Fibroblast of skin of left quadriceps (primary cell): Measurements from ENCODE around the gene FOS.

Experiments
- DNase-seq, 2 experiments: peaks; one replicate each; pipeline ENCODE4 v3.0.0-alpha.2; 2013; ENCODE audit warnings: low read depth in 2 of 2

FOS gene

DNA sequence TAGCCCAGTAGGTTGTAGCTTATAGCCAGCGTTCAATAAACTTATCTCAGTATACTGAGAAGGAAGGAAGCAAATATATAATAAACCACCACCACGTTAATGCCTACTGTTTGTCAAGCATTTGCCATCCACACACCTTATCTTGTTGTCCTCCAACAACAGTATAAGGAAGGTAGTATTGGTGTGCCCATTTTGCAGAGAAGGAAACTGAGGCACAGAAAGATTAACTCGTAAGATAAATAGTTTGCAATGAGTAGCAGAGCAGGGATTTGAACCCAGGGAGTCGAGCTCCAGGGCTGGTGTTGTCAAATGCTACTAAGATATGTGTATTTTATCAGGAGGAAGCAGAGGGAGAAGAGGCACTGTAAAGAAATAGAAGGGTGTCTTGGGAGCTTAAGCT, 27.8 kb upstream of the FOS start:
- DNase-seq: no peak

DNA sequence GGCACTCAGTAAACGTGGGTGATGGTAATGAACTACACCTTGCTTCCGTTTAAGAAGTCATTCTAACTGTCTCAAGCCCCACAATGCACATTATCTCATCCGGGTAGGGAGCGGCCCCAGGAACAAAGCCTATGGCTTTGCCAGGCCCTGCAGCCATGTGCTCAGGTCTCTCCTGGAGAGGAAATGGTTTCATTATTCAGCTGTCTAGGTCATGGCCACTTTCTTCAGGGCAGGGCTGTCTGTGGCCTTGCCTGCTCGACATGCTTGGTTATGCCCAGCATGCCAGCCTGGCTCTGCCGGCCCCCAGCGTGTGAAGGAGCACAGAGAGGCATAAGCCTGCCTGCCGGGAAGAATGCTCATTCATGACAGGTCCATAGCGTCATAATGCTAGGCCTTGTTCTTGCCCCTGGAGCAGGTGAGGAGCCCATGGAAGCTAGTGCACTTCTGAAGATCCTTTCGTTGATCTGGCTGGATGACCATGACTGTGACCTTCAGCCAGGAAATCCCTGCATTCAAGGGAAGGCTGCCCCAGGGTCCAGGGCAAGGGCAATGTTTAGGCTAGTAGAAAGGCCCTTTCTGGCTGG, 26.3 kb upstream of the FOS start:
- no peak for DNase-seq

DNA sequence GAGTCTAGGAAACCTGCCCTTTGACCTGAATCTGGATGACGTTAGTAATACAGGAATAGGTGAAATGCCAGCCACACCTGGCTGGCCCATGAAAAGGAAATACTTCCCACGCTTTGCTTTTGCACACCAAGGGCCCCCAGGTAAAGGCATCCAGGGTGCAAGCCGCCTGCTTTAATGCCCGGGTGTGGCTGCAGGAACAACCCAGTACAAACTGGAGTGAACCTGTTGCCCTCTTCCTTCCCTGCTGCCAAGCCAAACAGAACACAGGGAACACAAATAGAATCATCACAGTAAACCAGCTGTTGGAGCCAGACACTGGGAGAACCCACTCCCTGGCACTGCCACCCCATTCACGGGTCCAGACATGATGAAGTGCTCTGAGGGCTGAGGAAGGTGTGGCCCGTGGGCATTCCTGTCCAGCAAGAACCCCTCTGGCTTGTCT, 24.2 kb upstream of the FOS start:
- DNase-seq: no peak

DNA sequence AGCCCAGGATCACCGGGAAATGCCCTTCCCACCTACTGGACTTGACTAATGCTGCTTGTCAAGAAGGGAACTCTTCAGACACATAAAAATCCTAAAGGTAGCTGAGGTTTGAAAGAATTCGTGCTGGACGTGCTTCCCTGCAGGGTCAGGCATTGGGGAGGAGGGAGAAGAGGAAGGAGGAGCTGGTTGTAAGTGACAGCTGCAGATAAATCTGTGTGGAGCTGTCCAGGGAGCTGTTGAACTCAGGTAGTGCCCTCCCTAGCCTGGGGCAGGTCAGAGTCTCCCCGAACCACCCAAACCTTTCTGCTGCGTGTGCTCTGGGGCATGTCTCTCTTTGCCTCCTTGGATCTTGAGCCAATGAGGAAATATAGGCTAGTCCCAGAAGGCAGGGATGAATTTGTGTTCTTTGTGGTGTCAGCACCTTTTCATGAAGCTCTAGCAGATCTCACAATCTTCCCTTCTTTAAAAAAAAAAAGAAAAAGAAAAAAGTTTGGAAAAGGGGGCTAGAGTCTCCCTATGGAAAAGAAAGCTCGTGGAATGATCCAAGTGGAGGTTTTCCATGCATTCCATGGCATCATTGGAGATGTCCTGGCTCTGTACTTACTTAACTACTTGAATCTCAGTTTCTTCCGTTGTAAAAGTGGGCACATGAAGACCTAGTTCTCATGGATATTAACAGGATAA, 23.6 kb upstream of the FOS start:
- no peak for DNase-seq

DNA sequence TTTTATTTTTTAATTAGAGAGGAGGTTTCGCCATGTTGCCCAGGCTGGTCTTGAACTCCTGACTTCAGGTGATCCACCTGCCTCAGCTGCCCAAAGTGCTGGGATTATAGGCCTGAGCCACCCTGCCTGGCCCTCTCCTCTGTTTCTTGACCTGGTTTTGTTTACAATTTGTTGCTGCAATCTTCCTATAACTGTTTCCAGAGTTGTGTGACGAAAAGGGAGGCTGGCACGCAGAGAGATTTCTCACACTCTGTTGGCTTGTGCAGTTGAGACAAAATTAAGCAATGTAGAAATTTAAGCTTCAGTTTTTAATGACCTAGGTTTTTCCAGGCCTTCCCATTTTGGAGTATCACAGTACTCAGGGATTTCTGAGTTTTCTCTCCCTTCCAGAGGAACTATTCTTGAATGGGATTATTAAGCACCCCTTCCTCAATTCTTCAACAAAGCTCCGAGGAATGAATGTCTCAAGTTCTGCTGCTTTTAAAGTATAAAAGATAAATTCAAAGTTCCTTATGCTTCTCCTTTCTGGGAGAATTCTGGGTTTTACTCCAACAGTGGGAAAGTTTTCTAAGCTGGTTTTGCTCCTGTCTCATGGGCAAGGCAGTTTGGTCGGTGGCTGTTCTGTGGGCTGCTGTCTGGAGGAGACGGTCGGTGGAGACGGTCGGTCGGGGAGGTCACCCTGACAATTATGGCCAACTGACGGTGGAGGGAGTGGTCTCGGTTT, 20.4 kb upstream of the FOS start:
- peak in 1 of 2 experiments; percentile 56 for DNase-seq

DNA sequence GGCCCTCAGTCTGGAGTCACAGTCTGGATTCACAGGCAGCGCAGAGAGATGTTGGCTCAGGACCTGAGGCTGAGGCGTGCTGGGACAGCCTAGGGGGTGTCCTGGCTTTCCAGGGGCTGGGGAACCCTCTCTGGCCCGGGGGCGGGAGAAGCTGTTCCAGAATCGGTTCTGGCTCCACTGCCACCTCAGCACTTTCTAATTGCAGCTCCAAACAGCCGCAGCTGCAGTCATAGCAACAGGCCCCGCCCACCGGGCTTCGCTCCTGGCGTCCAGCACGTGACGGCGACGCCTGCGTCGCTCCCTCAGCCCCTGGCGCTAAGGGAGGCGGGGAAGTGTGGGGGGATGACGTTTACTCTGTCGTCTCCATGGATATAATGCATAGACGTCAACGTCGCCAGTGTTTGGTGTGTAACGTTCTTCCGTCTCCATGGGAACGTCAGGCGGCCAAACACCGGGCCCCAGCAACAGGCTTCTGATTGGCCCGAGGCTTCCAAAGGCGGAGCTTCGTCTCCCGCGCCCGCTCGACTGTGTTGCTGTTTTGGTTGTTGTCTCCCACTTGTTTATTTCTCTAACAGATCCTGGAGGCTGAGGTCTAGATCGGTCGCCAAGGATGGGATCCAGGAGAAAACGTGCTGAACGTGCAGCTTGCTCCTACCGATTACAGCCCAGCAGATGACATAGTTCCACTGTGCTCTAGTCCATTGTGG, 19.7 kb upstream of the FOS start:
- DNase-seq: peak; percentile 99

DNA sequence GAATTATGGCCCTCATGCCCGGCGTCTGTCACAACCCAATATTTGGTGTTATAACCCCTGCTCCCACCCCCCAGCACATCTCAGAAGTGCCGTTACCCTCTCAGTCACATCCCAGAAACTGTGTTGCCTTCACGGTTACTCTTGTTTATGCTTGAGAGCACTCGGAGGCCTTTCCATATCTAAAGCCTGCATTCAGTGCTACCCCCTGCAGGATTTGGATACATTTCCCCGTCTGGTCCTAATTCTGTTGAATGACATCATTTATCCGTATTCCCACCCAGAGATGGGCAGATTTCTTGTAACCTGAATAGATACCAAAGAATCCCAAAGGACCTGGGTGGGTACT, 19.1 kb upstream of the FOS start:
- peak; percentile 46 to 52 for DNase-seq

DNA sequence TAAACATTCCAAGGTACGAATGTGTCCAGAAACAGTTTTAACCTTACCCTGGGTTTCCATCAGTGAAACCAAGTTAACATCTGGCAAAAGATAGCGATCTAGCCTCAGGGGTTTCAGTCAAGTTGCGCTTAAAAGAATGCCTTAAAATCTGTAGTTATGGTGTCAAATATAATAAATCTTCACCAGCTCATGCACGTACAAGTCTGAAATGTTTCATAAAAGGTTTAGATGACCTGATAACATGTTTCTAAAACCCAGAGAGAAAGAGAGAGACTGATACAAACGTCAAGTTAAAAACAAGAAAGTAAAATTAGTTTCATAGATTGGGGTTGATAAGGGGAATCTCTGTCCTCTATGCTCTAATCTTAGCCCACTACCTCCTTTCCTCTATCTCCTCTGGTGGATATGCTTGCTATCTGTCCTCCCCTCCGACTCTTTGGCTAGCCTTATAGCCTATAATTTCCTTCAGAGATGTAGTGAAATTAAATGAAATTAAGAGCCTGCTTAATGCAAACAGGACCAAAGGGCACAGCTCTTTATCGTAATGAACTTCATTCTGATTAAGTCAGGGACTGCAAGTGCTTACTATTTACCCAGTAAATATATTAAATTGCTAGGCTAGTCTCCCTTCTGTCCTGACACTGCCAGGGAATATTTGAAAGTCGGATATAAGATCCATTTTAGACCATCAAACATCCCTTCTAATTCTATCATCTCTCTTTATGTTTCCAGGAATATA, 18.4 kb upstream of the FOS start:
- no peak for DNase-seq

DNA sequence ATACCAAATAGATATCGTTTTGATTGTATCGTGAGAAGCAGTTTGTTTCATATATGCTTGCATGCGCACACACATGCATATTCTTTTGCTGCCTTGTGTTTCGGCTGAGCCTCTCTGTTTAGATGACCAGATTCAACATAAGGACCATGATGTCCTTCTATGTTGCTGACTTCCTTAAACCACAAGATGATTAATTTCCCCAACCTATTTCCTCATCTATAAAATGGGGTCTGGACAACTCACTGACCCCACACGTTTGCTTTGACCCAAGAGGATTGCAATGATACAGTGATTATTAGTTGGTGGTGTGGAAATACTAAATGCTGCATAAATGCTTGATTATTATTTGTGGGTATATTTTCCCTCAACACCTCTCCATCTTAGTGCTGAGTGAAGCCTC, 16.8 kb upstream of the FOS start:
- DNase-seq: no peak

DNA sequence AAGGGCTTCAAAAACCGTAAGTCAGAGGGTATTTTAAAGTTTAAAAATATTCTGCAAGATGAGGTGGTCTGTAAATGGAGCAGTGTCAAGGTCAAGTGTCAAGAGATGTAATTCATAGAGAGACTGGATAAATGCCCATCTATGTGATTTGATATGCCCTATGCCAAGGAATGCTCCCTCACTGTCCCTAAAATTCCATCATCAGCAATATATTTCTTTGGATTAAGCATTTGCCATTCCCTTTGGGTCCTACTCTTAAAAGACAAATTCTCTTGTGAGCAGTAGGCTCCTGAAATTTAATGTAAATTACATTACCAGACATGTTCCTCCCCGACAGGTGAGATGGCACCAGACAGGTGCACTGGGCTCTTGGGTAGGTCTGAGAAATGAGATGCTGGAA, 16.0 kb upstream of the FOS start:
- no peak for DNase-seq

DNA sequence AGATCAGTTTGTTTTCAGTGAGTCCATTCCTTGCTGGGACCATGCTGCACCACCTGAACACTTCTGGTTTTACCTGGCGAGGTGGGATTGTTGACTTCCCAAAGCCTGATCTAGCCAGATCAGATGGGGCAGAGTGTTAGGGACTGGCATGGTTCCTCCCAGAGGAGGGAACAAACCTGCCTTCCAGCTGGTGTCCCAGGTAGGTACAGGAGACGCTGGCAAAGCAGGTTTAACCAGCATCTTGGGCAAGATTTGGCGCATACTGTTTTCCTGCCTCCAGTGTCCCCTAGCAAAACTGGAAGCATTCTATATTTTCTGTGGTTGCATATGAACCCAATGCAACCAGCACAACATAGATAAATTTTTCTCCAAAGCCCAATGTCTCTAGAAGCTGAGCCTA, 14.6 kb upstream of the FOS start:
- DNase-seq: no peak

DNA sequence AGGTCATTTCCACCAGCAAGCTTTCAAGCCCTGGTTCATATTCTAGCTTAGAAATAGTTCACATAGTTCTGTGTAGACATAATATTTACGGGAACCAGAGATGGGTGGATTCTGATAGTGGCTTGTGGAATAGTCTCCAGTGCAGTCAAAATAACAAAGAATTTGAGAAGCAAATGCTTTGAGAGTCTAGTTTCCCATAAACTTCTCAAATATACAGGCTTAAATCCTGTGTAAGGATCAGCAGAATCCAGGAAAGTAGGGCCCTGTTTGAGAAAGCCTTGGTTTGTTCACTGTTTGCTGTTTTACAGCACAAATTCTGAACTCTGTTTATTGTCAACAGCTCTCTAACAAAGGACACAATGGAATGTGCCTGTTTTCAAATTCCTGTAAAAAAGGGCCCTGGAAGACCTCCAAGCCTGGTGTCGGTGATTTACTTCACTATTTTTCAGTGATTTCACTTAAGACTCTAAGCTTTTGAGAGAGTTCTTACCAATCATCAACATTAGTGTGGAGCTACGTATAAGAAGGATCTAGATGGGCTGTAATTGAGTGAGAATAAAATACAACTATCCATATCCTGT, 11.4 kb upstream of the FOS start:
- peak; percentile 60 to 72 for DNase-seq

DNA sequence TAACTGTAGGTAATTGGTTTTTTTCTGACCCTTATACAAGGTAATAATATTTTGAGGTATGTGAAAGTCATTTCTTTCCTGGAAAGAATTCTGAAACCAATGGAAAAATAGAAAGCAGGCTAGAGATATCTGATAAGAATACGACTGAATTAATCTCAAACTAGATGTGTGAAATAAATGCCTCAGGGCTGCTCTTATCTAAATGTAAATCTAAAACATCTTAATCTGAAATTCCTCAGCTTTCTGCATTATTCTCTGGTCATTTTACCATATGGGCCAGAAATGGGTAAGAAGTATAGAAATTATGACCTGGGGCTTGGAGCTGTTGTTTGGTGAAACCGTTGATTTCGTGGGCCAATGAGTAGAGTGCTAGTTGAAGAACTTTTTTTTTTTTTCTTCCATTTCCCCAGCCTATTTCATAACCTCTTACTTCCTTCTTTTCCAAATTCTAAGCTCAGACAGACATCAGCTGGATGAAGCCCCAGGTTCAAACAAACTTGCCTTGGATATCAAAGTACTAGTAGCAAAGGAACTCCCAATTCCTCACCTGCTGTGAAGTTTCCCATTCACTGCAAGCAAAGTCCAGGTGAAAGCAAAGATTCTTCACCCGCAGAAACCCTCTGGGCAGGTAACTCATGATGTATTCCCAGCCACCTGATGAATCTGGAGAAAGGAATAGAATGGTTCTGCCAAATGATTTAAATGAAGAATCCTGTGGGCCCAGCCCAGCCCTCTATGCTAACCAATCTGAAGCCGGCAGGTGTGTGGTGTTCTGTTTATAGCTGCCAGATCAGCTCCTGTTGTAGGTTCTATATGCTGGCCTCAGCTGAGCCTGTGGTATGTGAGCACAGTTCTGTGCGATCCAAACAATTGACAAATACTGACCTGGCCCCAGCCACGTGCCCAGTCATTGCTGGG, 9.7 kb upstream of the FOS start:
- DNase-seq: no peak

DNA sequence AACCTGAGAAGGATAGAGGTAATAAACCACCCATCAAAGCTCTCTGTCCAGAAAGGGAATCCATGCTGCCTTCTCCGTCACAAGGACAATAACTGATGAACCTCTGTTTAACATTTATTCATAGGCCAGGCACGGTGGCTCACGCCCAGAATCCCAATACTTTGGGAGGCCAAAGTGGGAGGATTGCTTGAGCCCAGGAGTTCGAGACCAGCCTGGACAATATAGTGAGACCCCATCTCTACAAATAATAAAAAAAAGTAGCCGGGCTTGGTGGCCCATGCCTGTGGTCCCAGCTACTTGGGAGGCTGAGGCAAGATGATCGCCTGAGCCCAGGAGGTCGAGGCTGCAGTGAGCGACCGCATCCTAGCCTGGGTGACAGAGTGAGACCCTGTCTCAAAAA, 7.1 kb upstream of the FOS start:
- DNase-seq: no peak

DNA sequence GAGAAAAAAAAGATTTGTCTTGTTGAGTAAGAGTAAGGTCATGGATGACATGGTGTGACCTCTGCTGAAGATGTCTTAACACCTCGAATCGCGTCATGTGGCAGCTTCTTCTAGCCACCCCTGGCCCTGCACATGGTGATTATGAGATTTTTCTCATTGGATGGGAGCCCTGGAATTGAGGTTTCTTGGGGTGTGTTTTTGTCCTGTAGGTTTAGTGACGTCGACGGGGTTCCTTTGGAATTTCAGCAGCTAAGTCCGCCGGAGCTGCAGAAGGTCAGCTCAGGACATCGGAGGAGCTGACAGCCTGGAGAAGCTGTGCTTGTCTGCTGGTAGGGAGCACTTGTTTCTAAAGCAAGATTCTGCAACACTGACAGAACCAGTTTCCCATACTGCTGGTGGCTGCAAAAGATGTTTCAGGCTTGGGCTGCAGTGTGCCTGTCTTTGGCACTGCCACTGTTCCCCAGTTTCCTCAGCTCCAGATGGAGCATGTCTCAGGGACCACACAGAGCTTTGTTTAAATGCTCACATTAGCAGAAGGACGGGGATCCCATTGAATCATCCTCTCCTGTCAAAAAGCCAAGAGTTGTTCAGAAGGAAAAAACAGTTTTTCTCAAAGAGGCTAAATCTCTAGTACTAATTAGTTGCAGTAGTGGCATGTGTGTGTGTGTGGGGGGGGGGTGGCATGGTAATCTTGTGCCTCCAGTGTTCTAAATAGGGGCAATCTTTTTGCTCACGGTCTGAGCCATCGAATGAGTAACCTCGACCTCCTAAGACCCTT, 5.2 kb upstream of the FOS start:
- peak in 1 of 2 experiments; percentile 77 for DNase-seq

DNA sequence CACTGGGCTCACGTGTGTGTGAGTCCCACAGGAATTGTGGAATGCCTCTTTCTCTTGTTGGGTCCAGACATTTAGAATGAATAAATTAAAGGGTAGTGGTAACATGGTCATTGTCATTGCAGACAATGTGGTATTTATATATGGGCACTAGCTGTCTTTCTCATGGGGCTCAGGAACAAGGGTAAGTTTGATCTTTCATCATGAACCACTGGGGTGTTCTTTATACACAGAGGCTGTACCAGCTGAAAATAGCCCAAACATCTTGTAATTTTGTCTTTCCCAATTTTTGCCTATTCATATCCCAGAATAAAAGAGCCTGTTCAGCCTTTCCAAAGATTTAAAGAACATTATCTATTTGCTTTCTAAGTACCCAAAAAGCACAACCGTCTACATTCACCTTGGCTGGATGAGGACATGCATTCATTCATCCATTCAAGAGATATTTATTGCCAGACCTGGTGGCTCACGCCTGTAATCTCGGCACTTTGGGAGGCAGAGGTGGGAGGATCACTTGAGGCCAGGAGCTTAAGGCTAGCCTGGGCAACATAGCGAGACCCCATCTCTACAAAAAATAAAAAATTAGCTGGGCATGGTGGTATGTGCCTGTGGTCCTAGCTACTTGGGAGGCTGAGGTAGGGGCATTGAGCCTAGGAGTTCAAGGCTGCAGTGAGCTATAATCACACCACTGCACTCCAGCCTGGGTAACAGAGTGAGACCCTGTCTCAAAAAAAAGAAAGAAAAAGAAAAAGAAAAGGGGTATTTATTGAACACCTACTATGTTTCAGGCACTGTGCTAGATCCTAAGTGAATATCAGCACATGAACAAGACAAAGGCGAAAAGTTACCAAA, 4.4 kb upstream of the FOS start:
- DNase-seq: no peak

DNA sequence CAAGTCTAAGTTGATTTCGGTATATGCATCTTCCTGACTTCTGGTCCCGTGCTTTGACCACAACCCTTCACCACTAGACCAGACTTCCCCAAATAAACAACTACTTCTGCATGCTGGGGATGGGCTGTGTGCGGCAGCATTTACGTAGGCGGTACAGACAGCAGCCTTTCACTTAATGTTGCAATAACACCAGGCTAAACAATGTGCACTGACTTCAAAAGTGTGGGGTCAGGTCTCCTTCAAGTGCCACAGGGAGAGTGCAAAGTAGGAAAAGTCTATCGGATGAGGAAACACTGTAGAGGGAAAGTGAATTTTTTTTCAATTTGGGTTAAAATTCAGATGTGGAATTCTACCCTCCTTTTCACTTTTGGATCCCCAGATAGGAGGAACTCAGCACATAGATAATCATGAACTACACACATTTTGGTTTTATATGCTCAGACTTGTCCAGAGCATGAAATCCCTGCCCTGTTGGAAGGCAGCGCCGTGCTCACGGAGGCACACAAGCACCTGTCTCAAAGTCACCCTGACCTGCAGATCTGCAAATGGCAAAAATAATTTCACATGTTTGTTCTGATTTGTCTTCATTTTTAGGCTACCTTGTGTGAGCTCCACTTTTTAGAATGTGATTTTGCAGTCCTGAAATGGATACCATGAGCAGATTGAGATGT, 3.6 kb upstream of the FOS start:
- no peak for DNase-seq

DNA sequence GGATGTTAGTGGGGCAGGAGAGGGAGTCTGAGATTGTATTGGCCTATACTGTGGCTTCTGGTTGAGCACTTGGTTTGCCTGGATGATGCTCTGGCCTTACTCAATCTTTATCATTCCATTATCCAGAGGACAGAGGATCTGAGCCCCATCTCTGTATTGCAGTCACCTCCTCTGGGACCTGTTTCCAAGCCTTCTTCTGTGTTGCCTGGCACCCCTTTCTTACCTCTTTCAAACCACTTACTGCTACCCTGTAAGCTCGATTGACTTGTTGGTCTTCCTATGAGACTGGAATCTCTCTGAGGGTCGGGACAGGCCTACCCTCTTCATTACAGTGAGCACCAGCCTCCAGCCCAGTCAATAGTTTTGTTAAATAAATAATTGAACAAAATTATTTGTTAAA, 3.0 kb upstream of the FOS start:
- no peak for DNase-seq
